GM20431 (cell line): Measurements from ENCODE around the gene DNAH17.

Experiments used
- in situ Hi-C: fragments of 300-500 bp; cut with MseI, MboI; formaldehyde crosslinking; loops from one replicate; pipeline ENCODE4 v1.15.0; 2020; ENCODE audit warnings: low sequenced_read_pairs; ENCODE audit not compliant: unreplicated experiment

Gene DNAH17

DNA sequence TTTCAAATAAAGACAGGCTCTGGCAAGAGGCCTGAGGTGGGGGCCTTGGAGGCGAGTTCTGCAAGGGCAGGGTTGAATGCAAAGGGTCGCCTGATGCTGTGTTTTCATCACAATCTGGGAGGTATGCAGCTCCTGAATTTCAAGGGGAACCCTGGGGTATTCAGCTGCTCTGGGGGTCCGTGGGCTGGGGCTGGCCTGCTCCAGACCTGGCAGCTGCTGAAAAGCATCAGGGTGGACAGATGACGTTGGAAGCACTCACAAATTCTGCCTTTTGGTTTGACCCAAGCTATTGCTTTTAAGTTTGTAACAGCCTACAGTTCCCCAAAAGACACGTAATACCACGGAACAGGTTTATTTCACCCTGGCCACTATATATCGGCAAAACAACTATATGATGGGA is 1.3 kb downstream of the DNAH17 start:
- in situ Hi-C loops, result no loop called here

DNA sequence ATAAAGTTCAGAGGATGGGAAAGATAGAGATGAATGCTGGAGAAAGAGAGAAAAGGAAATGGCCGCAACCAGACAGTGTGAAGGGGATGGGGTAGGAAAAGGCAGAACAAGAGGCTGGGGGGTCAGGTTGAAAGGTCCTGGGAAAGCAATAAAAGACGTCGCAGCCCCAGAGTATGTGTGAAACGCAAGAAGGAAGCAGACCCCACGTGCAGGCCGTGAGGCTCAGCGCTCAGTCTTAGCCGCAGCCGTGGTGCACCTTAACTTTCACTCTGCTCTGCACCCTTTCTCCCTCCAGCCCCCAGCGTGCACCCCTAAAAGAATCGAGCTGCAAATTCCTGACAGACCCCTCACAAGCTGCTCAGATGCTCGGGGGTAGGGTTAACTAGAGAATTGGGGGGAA is 1.9 kb downstream of the DNAH17 start:
- in situ Hi-C loops, result no loop called here

- in situ Hi-C loops, result no loop called here
Observed at GRCh38 chr17:78573955-78574354, 3.2 kb downstream of the DNAH17 start.

GRCh38 chr17:78572239-78573205 is 4.7 kb downstream of the DNAH17 start:
- in situ Hi-C loops, result no loop called here

DNA sequence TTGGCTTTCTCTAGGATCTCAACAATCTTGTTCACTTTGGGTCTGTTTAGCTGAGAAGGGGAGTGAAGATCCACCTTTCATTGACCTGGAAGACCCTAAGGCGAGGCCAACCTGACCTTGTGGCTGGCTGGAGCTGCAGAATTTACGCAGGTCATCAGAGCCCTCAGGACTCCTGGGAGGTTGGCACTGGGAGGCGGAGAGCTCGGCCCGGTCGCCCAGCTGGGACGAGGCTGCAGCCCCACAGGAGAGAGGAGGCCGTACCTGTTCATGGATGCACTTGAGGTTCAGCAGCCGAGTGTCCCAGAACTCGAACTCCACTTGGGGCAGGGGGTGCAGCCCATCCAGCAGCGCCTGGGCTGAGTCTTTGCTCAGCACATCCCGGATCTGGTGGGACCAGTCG is 5.9 kb downstream of the DNAH17 start:
- in situ Hi-C loops, result no loop called here

DNA sequence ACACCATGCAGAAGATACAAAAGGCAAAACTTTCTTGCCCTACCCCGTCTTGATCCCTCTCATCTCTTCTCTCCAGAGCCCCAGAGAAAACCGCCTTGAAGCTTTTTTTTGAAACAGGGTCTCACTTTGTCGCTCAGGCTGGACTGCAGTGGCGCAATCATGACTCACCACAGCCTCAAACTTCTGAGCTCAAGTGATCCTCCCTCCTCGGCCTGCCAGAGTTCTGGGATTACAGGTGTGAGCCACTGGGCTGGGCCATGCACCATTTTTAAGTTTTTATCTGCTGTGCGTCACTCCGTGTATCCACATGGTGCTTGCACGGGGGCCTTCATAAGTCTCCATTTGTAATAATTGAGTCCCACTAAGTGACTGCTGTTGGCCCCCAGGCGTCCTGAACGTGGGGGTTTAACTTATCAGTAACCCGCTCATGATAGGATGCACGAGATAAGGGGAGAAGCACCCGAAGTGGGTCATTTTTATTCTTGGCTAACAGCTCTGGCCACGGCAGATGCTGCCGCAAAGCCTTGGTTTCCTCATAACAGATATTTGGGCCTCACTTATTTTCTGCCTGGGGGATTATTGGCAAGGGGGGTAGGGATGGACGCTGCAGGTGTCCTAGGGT is 8.6 kb downstream of the DNAH17 start:
- in situ Hi-C loops, result no loop called here

DNA sequence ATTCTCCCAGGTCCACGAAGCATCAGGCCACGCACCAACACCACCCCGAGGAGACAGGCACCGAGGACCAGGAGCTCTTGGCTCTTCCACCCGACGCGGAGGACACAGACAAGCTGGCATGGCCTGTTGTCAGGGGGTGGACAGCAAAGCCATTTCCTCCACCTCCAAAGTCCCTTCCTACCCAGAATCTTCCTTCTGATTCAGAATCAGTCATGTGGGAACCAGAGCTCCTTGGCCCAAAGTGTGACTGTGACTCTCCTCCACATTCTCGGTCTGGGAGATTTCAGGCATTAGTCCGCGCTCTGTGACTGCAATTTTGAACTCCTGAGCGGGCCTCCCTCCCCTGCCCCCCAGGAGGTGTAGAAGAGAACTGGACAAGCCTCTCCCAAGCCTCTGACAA is 9.2 kb downstream of the DNAH17 start:
- in situ Hi-C loops, result no loop called here

- in situ Hi-C loops, result no loop called here
Observed at GRCh38 chr17:78566947-78567346, 10.2 kb downstream of the DNAH17 start.

DNA sequence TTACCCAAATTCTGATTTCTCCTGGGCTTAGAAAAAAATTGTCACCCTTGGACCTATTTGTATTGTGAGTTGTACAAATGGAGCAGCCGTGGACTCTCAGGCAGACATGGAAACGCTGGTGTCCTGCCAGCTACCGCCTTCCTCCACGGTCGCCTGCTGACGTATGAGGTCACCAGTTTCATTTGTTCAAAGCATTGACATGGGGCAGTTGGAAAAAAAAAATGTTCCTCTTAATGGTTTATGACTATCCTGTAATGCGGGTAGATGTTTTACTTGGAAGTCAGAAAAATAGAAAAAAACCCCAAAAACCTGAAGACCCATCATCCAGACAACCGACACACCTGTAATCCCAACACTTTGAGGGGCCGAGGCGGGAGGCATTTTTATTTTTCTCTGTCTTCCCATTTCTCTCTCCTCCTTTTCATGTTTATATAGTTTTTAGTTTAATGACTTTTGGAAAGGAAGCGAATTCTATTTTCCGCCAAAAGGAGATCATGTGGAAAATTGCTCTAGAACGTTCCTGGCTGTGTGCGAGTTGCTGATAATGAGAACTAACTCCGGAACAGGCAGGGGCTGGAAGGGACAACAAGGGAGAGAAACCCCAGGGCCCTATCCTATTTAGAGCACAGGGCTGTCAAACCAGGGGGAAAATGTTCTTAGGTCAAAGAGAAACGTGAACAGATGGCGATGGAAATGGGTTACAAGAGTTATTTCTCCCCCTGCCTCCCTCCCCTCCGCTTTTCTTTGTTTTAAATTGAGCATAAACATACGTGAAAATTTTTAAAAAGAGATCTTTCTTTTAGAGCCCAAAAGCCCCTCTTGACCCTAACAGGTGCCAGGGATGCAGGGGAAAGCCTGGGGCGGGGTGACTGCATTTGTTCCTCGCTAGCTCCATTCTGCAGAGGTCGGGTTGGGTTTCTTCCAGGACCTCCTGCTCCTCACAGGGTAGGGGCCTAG is 13.7 kb downstream of the DNAH17 start:
- in situ Hi-C loops, result no loop called here

DNA sequence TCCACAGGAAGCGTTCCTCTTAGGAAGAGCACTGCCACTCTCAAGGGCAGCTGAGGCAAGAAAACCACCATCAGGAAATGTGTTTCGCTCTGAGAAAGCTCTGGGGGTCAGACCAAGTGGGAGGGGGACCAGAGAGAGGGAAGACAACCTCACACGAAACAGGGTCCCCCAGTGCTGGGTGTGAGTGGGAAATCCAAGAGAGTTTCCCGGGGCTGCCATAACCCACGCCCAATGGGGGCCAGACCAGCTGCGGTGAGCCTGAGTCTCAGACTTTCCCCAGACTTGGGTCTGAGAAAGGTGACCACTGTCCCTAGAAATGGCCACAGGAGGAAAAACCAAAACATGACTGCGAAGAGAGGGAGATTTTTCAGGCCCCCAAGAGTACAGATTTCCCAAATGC is 14.5 kb downstream of the DNAH17 start:
- in situ Hi-C loops, result no loop called here

DNA sequence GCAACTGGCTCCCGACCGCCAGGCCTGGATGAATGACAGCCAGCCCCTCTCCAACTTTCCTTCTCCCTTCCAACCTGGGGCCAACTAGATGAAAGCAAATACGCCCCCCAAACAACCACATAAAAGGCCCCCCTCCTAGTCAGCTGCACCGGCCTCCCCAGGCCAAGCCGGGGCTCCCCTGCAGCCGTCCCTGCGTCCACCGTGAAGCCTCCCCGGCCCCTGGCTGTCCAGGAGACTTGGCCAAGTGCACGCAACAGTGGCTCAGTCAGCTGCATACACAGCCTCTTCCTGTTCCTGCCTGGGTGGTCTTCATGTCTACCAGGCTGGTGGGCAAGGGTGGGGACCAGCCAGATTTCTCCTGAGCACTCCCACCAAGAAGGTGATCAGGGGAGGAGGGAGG is 16.0 kb downstream of the DNAH17 start:
- in situ Hi-C loops, result no loop called here

- in situ Hi-C loops, result no loop called here
Observed at GRCh38 chr17:78560731-78561130, 16.5 kb downstream of the DNAH17 start.

- in situ Hi-C loops, result no loop called here
Observed at GRCh38 chr17:78559749-78560368, 17.3 kb downstream of the DNAH17 start.

- in situ Hi-C loops, result no loop called here
Observed at GRCh38 chr17:78558989-78559388, 18.2 kb downstream of the DNAH17 start.

GRCh38 chr17:78558181-78558850 is 18.9 kb downstream of the DNAH17 start:
- in situ Hi-C loops, result no loop called here

- in situ Hi-C loops, result no loop called here
Observed at GRCh38 chr17:78557598-78558039, 19.6 kb downstream of the DNAH17 start.

- in situ Hi-C loops, result no loop called here
Observed at GRCh38 chr17:78556812-78557211, 20.4 kb downstream of the DNAH17 start.

DNA sequence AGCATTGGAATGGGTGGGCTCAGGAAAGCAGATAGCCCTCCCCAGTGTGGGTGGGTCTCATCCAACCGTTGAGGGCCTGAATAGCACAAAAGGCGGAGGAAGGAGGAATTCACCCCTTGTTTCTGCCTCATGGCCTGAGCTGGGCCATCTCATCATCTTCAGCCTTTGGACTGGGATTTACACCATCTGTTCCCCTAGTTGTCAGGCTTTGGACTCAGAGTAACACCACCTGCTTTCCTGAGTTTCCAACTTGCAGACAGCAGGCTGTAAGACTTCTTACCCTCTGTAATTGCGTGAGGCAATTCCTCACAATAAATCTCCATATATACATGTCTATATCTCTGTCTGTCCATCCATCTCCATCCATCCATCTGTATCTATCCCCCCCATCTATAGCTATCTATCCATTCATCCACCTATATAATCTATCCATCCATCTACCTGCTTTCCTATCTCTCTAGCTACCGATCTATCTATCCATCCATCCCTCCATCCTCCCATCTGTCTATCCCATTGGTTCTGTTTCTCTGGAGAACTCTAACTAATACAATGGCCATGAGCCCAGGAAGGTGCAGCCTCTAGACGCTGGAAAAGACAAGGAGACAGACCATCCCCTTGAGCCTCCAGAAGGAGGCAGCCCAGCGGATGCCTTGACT is 21.3 kb downstream of the DNAH17 start:
- in situ Hi-C loops, result no loop called here

DNA sequence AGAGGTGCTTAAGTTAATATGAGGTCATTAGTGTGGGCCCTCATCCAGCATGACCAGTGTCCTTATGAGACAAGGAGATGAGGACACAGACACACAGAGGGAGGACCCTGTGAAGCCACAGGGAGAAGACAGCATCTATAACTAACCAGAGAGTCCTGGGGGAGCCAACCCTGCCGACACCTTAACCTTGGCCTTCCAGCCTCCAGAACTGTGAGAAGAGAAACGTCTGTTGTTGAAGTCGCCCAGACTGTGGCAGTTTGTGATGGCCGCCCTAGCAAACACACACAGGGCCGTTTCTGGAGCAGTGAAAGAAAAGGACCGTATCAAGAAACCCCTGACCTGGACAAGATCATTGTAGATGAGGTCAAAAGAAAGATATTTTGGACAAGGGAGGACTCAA is 26.7 kb downstream of the DNAH17 start:
- in situ Hi-C loops, result no loop called here
